Effector memory CD8-positive, alpha-beta T cell (primary cell): ENCODE results near the gene KCNIP3.
A peak's percentile ranks its signal among the peaks of the same experiment; 100 is the strongest.

Source experiments
- ATAC-seq: fragments of 150-1000 bp; cut with Tn5 transposase; replicated peaks from 2 replicates; pipeline ENCODE4 v1.10.0; 2021; ENCODE audit warnings: mild to moderate bottlenecking, moderate library complexity
- DNase-seq, 3 experiments: peaks; one replicate each; pipeline ENCODE4 v3.0.0; 2021
- H3K27ac Mint-ChIP-seq, 2 donors: one replicate each; pipeline ENCODE4 v1.8.0; 2022; ENCODE audit warnings: mild to moderate bottlenecking in 2 of 2, mixed read lengths in 2 of 2, moderate library complexity in 2 of 2
- H3K27me3 Mint-ChIP-seq, 2 donors: one replicate each; pipeline ENCODE4 v1.8.0; 2022; ENCODE audit warnings: mixed read lengths in 2 of 2
- H3K36me3 Mint-ChIP-seq: one replicate; pipeline ENCODE4 v1.8.0; 2022; ENCODE audit warnings: mild to moderate bottlenecking, moderate library complexity, mixed read lengths; ENCODE audit not compliant: insufficient read depth
- H3K4me1 Mint-ChIP-seq, 2 donors: one replicate each; pipeline ENCODE4 v1.8.0; 2022; ENCODE audit warnings: low read depth in 2 of 2, mixed read lengths in 2 of 2
- H3K4me3 Mint-ChIP-seq, 2 donors: one replicate each; pipeline ENCODE4 v1.8.0; 2022; ENCODE audit warnings: mild to moderate bottlenecking in 2 of 2, mixed read lengths in 2 of 2, moderate library complexity in 2 of 2
- H3K9me3 Mint-ChIP-seq, 2 donors: one replicate each; pipeline ENCODE4 v1.8.0; 2022; ENCODE audit warnings: mixed read lengths in 2 of 2

Gene KCNIP3

GRCh38 chr2:95342556-95343320 lies 45.6 kb downstream of the KCNIP3 start:
- no peak for DNase-seq
- no peaks in the 10 kb centered on the region for H3K9me3 Mint-ChIP-seq
- no peak overlapping the region for H3K27ac Mint-ChIP-seq
- peaks cover 38 to 56% of the 10 kb centered on the region in 2 donors for H3K27me3 Mint-ChIP-seq
- ATAC-seq = no peak
- H3K4me3 Mint-ChIP-seq = no peak overlapping the region
- H3K4me1 Mint-ChIP-seq = no peaks in the 10 kb centered on the region
- no peaks in the 10 kb centered on the region for H3K36me3 Mint-ChIP-seq

GRCh38 chr2:95343429-95344214 lies 46.5 kb downstream of the KCNIP3 start:
- no peaks in the 10 kb centered on the region for H3K9me3 Mint-ChIP-seq
- no peak for ATAC-seq
- H3K4me1 Mint-ChIP-seq = no peaks in the 10 kb centered on the region
- no peak for DNase-seq
- H3K27me3 Mint-ChIP-seq = peaks cover 42 to 64% of the 10 kb centered on the region in 2 donors
- no peak overlapping the region for H3K4me3 Mint-ChIP-seq
- no peak overlapping the region for H3K27ac Mint-ChIP-seq
- H3K36me3 Mint-ChIP-seq = no peaks in the 10 kb centered on the region

- Mint-ChIP-seq H3K36me3 (no peaks in the 10 kb centered on the region), H3K9me3 (no peaks in the 10 kb centered on the region), H3K4me3 (no peak overlapping the region), H3K4me1 (no peaks in the 10 kb centered on the region), H3K27me3 (peaks cover 42 to 69% of the 10 kb centered on the region in 2 donors), H3K27ac (no peak overlapping the region)
- DNase-seq = no peak
- no peak for ATAC-seq
Measured at GRCh38 chr2:95344215-95344583, 47.1 kb downstream of the KCNIP3 start.

GRCh38 chr2:95344656-95345055 lies 47.5 kb downstream of the KCNIP3 start:
- ATAC-seq (no peak), DNase-seq (no peak)
- H3K27ac Mint-ChIP-seq = no peak overlapping the region
- H3K4me3 Mint-ChIP-seq = peak overlapping the region in 1 of 2 donors; percentile 80
- H3K9me3 Mint-ChIP-seq = no peaks in the 10 kb centered on the region
- H3K27me3 Mint-ChIP-seq = peaks cover 42 to 73% of the 10 kb centered on the region in 2 donors
- no peaks in the 10 kb centered on the region for H3K36me3 Mint-ChIP-seq
- no peaks in the 10 kb centered on the region for H3K4me1 Mint-ChIP-seq

DNA sequence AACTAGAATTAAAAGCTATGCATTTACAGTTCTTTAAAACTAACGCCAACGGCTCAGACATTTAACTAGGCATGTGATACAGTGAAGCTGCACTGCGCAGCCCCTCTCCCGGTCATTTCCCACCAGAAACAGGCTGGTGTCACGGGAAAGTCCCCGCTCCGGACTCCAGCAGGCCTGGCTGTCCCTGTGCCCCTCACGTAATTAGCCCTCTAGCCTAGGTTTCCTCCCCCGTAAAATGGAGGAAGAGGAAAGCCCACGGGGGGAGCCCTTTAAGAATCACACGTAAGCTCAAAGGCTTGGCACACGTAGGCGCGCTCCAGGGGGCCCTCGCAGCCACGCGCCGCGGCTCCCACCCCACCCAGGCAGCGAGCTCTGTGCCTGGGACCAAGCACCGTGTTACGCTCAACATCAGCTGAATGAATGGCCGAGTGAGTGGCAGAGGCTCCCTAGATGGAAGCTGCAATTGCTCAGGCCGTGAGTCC lies 48.0 kb downstream of the KCNIP3 start:
- peak overlapping the region; percentile 80 to 82 for H3K4me3 Mint-ChIP-seq
- no peaks in the 10 kb centered on the region for H3K36me3 Mint-ChIP-seq
- H3K27ac Mint-ChIP-seq = no peak overlapping the region
- DNase-seq = no peak
- H3K4me1 Mint-ChIP-seq = no peaks in the 10 kb centered on the region
- peak; percentile 25 for ATAC-seq
- peaks cover 42 to 78% of the 10 kb centered on the region in 2 donors for H3K27me3 Mint-ChIP-seq
- H3K9me3 Mint-ChIP-seq = no peaks in the 10 kb centered on the region

DNA sequence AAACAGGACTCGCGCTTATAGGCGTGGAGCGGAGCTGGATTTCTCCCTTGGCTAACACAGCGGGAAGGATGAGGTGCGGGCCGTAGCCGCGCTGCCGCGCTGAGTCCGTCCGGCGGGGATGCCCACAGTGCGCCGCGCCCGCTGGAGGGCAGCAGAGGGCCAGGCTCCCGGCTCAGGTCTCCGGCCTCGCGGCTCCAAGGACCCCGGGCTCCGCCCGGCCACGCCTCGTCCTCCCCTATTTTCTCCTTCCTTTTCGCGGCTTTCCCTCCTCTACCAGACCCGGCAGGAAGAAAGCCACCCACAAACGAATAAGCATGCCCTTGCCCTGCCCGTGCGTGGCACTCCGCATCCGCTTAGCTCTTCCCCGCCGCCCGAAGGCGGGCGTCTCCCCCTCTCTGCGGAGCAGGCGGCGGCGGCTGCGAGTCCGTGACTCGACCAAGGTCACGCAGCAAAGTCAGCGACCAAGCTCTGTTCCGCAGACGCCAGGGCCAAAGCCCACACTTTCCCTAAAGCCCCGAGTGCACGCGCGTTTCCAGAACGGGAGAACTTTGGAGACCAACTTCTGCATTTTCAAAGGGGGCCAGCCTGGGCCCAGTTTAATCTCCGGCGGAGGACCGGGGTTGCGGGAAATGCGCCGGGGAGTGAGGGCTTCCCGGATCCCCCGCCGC lies 48.5 kb downstream of the KCNIP3 start:
- Mint-ChIP-seq H3K27me3 (peaks cover 42 to 84% of the 10 kb centered on the region in 2 donors), H3K27ac (no peak overlapping the region), H3K36me3 (no peaks in the 10 kb centered on the region), H3K4me1 (no peaks in the 10 kb centered on the region), H3K4me3 (peak overlapping the region; percentile 80 to 82), H3K9me3 (no peaks in the 10 kb centered on the region)
- ATAC-seq (peak; percentile 81), DNase-seq (peak; percentile 21 to 35 (median 27))

- Mint-ChIP-seq H3K4me3 (peak overlapping the region in 1 of 2 donors; percentile 82), H3K9me3 (no peaks in the 10 kb centered on the region), H3K36me3 (no peaks in the 10 kb centered on the region), H3K27ac (no peak overlapping the region), H3K27me3 (peaks cover 40 to 86% of the 10 kb centered on the region in 2 donors), H3K4me1 (no peaks in the 10 kb centered on the region)
- no peak for DNase-seq
- no peak for ATAC-seq
Measured at GRCh38 chr2:95346231-95346737, 49.1 kb downstream of the KCNIP3 start.

GRCh38 chr2:95346738-95347671 lies 49.9 kb downstream of the KCNIP3 start:
- H3K4me3 Mint-ChIP-seq = peak overlapping the region; percentile 27 to 57
- no peaks in the 10 kb centered on the region for H3K4me1 Mint-ChIP-seq

DNA sequence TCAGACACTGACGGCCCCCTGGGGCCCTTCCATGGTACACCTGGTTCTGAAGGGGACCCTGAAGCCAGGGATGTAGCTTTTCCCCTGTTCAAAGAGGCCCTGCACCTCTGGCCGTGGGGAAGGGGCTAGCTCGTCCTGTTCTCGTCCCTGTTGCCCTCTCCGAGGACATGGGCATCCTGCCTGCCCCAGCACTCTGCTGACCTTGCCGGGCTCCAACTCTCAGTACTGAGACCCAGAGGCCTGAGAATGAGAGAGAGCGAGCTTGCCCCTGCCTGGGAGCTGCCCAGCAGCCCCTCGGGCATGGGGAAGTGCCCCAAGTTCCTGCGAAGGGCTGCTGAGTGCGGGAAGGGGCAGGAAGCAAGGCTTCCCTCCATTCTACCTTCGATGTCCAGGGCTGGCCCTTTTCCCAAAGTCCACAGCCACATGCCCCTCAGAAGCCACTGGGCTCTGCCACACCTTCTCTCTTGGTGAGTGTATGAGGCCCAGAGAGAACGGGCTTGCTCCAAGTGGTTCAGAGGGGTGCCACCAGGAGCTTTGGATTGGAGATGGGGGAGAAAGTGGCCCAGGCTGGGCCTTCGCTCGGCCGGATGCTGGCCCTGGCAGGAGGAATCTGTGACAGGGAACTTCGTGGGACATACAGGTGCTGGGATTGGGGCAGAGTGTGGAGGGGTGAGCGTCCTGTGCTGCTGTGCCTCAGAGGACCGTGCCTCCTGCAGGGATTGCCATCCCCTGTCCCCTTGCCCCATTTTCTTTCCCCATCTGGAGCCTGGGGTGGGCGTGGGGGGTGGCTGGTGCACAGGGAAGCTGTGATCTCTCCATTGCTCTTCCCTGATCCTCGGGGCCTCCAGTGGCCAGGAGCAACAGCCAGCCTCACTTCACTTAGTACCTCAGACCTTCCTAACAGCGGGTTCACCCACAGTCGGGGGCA lies 50.8 kb downstream of the KCNIP3 start:
- H3K36me3 Mint-ChIP-seq = no peaks in the 10 kb centered on the region
- H3K27me3 Mint-ChIP-seq = peaks cover 24 to 74% of the 10 kb centered on the region in 2 donors
- H3K4me3 Mint-ChIP-seq = peak overlapping the region; percentile 13 to 57

More at GRCh38 chr2:95346738-95347671, 49.9 kb downstream of the KCNIP3 start:
- peaks cover 33 to 83% of the 10 kb centered on the region in 2 donors for H3K27me3 Mint-ChIP-seq
- ATAC-seq (no peak), DNase-seq (no peak)
- H3K27ac Mint-ChIP-seq = no peak overlapping the region
- no peaks in the 10 kb centered on the region for H3K9me3 Mint-ChIP-seq
- H3K36me3 Mint-ChIP-seq = no peaks in the 10 kb centered on the region

DNA sequence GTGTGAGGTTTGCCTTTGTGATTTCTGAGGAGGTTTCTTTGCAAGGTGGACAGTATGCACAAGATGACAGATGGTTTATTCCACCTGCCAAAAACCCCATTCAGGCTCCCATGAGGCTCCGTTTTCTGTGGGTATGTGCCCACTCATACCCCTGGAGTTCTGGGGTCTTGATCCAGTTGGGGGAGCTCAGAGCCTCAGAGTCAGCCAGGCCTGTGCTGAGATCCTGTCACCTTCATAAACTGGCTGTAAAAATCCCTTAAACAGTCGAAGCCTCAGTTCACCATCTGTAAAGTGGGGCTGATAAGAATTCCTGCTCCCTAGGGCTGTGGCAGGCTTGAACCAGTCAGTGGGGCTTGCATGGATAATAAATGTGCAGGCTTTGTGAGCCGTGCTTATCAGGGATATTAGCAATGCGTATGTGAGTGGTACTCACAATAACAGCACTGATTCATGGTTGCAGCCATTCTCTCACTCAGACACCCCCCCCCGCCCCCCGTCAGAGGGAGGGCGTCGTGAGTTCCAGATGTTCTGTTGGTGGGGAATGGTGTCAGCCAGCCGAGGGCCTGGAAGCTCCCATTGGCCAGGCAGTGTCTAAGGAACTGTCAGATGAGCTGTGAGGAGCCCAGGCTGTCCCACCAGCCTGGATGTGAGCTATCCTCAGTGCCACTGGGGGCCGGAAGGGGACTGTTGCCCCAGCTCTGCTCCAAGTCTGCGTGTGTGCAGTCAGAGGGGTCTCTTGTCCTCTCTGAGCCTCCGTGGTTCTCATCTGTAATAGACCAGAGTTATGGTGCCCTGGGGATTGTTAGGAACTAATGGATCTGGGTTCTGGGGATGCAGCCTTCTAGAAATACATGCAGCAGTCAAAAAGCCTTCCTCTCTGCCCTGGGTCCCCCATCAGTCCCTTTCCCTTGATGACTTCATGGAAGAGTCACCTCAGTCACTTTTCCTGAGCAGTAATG lies 51.7 kb downstream of the KCNIP3 start:
- Mint-ChIP-seq H3K27ac (no peak overlapping the region), H3K27me3 (peaks cover 15 to 65% of the 10 kb centered on the region in 2 donors)

More for the DNA sequence above, 50.8 kb downstream of the KCNIP3 start:
- ATAC-seq (no peak), DNase-seq (no peak)
- no peak overlapping the region for H3K27ac Mint-ChIP-seq
- no peaks in the 10 kb centered on the region for H3K9me3 Mint-ChIP-seq
- no peaks in the 10 kb centered on the region for H3K4me1 Mint-ChIP-seq

More for the DNA sequence above, 51.7 kb downstream of the KCNIP3 start:
- Mint-ChIP-seq H3K4me3 (peak overlapping the region in 1 of 2 donors; percentile 21), H3K4me1 (no peaks in the 10 kb centered on the region), H3K9me3 (no peaks in the 10 kb centered on the region), H3K36me3 (no peaks in the 10 kb centered on the region)
- DNase-seq = no peak
- ATAC-seq = no peak
